T-helper 2 cell treated with Interferon-gamma antibody and Interleukin-4, amounts not matched to agents 5 μg/mL and 100 μg/mL, for 36 hours (primary cell): ENCODE data around the gene CAMKK2.
"Not testable (repeated sequence)": the region's sequence is repeated elsewhere in the genome, so short reads cannot be mapped to it uniquely, and the experiment has no call there.

Experiments used
- DNase-seq: peaks from one replicate; pipeline ENCODE4 v3.0.0; 2021; ENCODE audit warnings: low spot score
- H3K27ac Mint-ChIP-seq: one replicate; pipeline ENCODE4 v1.8.0; 2021; ENCODE audit warnings: mild to moderate bottlenecking, mixed read lengths
- H3K27me3 Mint-ChIP-seq: one replicate; pipeline ENCODE4 v1.8.0; 2021; ENCODE audit warnings: low read depth, mixed read lengths
- H3K36me3 Mint-ChIP-seq: one replicate; pipeline ENCODE4 v1.8.0; 2021; ENCODE audit warnings: low read depth, mixed read lengths
- H3K4me1 Mint-ChIP-seq: one replicate; pipeline ENCODE4 v1.8.0; 2021; ENCODE audit warnings: low read depth, mixed read lengths
- H3K4me3 Mint-ChIP-seq: one replicate; pipeline ENCODE4 v1.8.0; 2022; ENCODE audit warnings: mild to moderate bottlenecking, moderate library complexity, mixed read lengths
- H3K9me3 Mint-ChIP-seq: one replicate; pipeline ENCODE4 v1.8.0; 2021; ENCODE audit warnings: mixed read lengths

Gene CAMKK2

DNA sequence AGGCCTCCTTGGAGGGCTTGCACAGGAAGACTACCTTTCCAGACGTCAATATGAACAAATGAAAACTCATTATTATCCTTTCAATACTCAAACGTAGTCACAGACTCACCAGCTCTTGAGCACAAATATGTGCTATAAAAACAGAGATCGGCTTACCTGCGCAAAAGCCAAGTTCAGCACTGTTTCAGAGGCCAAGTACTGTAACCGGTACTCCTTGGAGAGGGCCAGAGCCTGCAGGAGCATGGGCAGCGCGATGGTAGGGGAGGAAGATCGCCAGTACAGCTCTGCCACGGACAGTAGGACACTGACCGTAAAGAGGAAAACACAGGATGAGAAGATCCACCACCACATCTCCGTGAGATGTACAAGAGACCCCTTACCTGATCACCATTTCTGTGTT, 21.6 kb upstream of the CAMKK2 start:
- H3K4me3 Mint-ChIP-seq: no peak overlapping the region
- no peaks in the 10 kb centered on the region for H3K27me3 Mint-ChIP-seq
- no peak overlapping the region for H3K27ac Mint-ChIP-seq
- no peak for DNase-seq
- peaks cover 17% of the 10 kb centered on the region for H3K4me1 Mint-ChIP-seq
- peaks cover 46% of the 10 kb centered on the region for H3K36me3 Mint-ChIP-seq
- H3K9me3 Mint-ChIP-seq: no peaks in the 10 kb centered on the region

DNA sequence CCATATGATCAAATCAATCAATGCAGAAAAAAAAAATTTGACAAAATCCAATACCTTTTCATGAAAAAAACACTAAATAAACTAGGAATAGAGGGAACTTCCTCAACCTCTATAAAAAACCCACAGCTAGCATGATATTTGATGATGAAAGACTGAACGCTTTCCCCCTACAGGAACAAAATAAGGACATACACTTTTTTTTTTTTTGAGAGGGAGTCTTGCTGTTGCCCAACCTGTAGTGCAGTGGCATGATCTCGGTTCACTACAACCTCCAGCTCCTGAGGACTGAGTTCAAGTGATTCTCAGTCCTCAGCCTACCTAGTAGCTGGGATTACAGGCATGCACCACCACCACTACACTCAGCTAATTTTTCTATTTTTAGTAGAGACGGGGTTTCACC, 17.9 kb upstream of the CAMKK2 start:
- H3K4me1 Mint-ChIP-seq: peaks cover 19% of the 10 kb centered on the region
- H3K27ac Mint-ChIP-seq: peak overlapping the region; percentile 24
- peaks cover 62% of the 10 kb centered on the region for H3K36me3 Mint-ChIP-seq
- no peak overlapping the region for H3K4me3 Mint-ChIP-seq
- no peaks in the 10 kb centered on the region for H3K27me3 Mint-ChIP-seq
- DNase-seq: no peak
- H3K9me3 Mint-ChIP-seq: no peaks in the 10 kb centered on the region

DNA sequence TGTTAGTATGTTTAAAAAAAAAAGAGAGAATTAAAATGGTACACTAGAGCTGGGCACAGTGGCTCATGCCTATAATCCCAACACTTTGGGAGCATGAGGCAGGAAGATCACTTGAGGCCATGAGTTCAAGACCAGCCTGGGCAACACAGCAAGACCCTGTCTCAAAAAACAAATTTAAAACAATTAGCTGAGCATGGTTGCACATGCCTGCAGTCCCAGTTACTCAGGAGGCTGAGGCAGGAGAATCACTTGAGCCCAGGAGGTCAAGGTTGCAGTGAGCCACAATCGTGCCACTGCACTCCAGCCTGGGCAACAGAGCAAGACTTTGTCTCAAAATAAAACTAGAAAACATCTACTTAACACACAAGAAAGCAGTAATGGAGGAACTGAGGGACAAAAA, 13.7 kb upstream of the CAMKK2 start:
- H3K9me3 Mint-ChIP-seq, DNase-seq, H3K4me3 Mint-ChIP-seq, H3K27me3 Mint-ChIP-seq, H3K27ac Mint-ChIP-seq: not testable (repeated sequence)
- H3K36me3 Mint-ChIP-seq: peaks cover 46% of the 10 kb centered on the region
- peaks cover 13% of the 10 kb centered on the region for H3K4me1 Mint-ChIP-seq

DNA sequence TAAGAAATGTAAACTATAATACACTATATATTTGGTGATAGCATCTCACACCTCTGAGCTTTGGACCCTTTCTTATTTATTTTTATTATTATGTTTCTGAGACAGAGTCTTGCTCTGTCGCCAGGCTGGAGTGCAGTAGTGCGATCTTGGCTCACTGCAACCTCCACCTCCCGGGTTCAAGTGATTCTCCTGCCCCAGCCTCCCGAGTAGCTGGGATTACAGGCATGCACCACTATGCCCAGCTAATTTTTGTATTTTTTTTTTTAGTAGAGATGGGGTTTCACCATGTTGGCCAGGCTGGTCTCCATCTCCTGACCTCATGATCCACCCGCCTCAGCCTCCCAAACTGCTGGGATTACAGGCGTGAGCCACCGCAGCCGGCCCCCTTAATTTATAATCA, 10.9 kb upstream of the CAMKK2 start:
- not testable (repeated sequence) for H3K4me1 Mint-ChIP-seq, H3K9me3 Mint-ChIP-seq, H3K4me3 Mint-ChIP-seq, H3K27ac Mint-ChIP-seq, H3K27me3 Mint-ChIP-seq, DNase-seq
- peaks cover 31% of the 10 kb centered on the region for H3K36me3 Mint-ChIP-seq

DNA sequence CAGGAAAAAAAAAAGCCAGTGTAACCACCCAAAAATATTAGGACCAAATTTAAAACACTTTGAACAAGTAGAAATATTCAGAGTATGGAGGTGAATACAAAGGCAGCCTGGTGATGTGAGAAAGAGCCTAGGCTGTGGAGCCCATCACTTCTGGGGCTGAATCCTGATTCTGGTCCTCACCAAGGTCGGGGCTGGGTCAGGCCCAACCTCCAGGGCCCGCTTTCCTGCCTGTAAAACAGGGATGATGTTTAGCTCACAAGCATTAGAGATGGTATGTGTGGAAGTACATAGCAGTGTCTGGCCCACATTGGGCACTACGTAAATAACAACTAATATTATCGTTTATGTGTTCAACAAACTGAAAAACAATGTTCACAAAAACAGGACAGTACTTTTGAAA, 7.8 kb upstream of the CAMKK2 start:
- peaks cover 11% of the 10 kb centered on the region for H3K36me3 Mint-ChIP-seq
- H3K9me3 Mint-ChIP-seq: no peaks in the 10 kb centered on the region
- peaks cover 5% of the 10 kb centered on the region for H3K4me1 Mint-ChIP-seq
- peaks cover 3% of the 10 kb centered on the region for H3K27me3 Mint-ChIP-seq
- no peak overlapping the region for H3K4me3 Mint-ChIP-seq
- DNase-seq: no peak
- no peak overlapping the region for H3K27ac Mint-ChIP-seq

DNA sequence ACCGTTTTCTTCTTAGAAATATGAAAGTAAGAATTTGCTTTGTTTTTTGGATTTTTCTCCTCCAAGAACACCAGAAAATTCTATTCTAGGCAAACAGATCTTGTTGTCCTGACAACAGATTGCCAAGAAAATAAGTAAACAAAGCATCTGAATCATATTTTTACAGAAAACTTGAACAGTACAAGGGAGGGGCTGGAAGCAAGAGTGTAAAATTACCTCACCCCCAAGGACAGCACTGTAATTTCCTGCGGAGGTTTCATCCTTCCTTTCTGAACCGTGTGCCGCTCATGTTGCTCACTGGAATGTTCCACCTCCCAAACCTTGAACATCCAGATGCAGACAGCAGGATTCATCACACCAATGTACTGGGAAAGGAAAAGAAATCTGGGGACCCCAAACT, 5.4 kb upstream of the CAMKK2 start:
- no peaks in the 10 kb centered on the region for H3K9me3 Mint-ChIP-seq
- H3K27me3 Mint-ChIP-seq: peaks cover 3% of the 10 kb centered on the region
- H3K27ac Mint-ChIP-seq: no peak overlapping the region
- H3K36me3 Mint-ChIP-seq: no peaks in the 10 kb centered on the region
- peaks cover 9% of the 10 kb centered on the region for H3K4me1 Mint-ChIP-seq
- DNase-seq: no peak
- no peak overlapping the region for H3K4me3 Mint-ChIP-seq

DNA sequence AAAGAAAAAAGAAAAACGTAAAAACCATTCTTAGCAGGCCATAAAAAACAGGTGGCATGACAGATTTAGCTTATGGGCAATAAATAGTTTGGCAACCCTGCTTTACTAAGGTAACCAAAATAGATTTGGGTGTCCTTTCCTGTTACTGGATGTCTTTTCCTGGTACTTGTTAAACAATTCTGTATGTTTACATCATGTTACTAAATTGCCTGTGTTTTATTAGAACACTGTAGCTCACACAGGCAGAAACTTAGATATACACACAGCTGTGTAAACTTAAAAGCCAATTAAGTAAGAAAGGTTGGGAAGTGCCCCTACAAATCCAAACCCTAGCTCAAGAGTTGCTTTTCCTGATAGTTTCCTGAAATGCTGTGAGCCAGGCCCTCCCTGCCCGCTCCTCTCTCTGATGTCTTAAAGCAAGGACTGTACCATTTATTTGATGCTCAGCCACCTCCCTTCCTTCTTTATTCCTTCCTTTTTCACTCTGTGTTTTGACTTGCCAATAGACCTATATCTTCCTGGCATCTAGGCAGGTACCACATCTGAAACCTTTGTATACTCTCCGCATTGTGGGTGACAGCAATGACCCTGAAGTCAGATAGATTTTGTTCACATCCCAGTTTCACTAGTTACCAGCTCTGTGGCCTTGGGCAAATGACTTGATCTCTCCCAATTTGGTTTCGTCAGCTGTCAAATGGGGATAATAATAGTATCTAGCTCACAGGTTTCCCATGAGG, 3.7 kb upstream of the CAMKK2 start:
- peaks cover 3% of the 10 kb centered on the region for H3K27me3 Mint-ChIP-seq
- H3K4me1 Mint-ChIP-seq: peaks cover 13% of the 10 kb centered on the region
- no peaks in the 10 kb centered on the region for H3K36me3 Mint-ChIP-seq

DNA sequence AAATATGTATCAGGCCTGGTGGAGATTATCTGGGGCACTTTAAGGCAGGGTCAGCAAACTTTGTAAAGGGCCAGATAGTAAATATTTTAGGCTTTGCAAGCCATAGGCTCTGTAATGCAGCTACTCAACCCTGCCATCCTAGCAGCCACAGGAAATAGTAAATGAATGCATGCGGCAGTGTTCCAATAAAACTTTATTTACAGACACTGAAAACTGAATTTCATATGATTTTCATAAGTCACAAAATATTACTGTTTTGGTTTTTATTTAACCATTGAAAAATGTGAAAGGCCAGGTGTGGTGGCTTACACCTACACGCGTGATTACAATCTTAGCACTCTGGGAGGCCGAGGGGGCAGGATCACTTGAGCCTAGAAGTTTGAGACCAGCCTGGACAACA, 3.2 kb upstream of the CAMKK2 start:
- H3K9me3 Mint-ChIP-seq: no peaks in the 10 kb centered on the region

More for the DNA sequence above, 3.7 kb upstream of the CAMKK2 start:
- Mint-ChIP-seq H3K4me3 (no peak overlapping the region), H3K27ac (no peak overlapping the region), H3K9me3 (no peaks in the 10 kb centered on the region)
- no peak for DNase-seq

DNA sequence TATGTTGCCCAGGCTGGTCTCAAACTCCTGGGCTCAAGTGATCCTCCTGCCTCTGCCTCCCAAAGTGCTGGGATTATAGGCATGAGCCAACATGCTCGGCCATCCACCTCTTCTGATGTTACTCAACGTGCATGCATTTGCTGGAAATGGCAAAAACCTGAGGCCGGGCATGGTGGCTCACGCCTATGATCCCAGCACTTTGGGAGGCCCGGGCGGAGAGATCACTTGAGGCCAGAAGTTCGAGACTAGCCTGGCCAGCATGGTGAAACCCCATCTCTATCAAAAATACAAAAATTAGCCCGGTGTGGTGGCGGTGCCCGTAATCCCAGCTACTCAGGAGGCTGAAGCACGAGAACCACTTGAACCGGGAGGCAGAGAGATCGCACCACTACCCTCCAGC, 1.9 kb upstream of the CAMKK2 start:
- not testable (repeated sequence) for H3K27ac Mint-ChIP-seq

More for the DNA sequence above, 3.2 kb upstream of the CAMKK2 start:
- H3K4me3 Mint-ChIP-seq: no peak overlapping the region
- no peak overlapping the region for H3K27ac Mint-ChIP-seq
- no peaks in the 10 kb centered on the region for H3K36me3 Mint-ChIP-seq
- H3K27me3 Mint-ChIP-seq: peaks cover 3% of the 10 kb centered on the region
- peaks cover 15% of the 10 kb centered on the region for H3K4me1 Mint-ChIP-seq
- DNase-seq: no peak

DNA sequence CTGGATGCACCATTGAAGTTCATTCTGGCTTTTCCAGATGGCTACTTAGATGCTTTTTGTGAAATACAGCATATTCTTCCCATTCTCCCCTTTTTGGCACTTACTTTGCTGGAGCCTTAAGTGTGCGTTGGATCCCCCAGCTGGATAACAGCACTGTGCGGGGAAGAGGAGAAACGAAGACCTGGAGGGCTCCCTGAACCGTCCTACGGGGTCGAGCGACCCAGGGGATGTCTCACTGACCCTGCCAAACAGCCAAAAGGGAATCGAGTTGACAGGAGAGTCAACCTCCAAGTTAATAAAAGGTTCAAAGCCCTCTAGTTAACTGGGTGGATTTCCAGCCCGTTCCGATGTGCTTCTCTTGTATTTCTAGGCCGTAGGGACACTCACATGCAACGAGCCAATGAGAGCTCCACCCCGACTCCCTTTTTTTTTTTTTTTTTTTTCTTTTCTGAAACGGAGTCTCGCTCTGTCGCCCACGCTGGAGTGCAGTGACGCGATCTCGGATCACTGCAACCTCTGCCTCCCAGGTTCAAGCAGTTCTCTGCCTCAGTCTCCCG, 1.0 kb upstream of the CAMKK2 start:
- peak; percentile 63 for DNase-seq
- Mint-ChIP-seq H3K4me3 (peak overlapping the region; percentile 93), H3K36me3 (peaks cover 2% of the 10 kb centered on the region), H3K9me3 (no peaks in the 10 kb centered on the region), H3K27me3 (peaks cover 3% of the 10 kb centered on the region), H3K4me1 (peaks cover 21% of the 10 kb centered on the region), H3K27ac (peak overlapping the region; percentile 87)

More for the DNA sequence above, 1.9 kb upstream of the CAMKK2 start:
- not testable (repeated sequence) for DNase-seq, H3K9me3 Mint-ChIP-seq, H3K36me3 Mint-ChIP-seq, H3K27me3 Mint-ChIP-seq
- peak overlapping the region; percentile 93 for H3K4me3 Mint-ChIP-seq
- H3K4me1 Mint-ChIP-seq: peaks cover 20% of the 10 kb centered on the region

DNA sequence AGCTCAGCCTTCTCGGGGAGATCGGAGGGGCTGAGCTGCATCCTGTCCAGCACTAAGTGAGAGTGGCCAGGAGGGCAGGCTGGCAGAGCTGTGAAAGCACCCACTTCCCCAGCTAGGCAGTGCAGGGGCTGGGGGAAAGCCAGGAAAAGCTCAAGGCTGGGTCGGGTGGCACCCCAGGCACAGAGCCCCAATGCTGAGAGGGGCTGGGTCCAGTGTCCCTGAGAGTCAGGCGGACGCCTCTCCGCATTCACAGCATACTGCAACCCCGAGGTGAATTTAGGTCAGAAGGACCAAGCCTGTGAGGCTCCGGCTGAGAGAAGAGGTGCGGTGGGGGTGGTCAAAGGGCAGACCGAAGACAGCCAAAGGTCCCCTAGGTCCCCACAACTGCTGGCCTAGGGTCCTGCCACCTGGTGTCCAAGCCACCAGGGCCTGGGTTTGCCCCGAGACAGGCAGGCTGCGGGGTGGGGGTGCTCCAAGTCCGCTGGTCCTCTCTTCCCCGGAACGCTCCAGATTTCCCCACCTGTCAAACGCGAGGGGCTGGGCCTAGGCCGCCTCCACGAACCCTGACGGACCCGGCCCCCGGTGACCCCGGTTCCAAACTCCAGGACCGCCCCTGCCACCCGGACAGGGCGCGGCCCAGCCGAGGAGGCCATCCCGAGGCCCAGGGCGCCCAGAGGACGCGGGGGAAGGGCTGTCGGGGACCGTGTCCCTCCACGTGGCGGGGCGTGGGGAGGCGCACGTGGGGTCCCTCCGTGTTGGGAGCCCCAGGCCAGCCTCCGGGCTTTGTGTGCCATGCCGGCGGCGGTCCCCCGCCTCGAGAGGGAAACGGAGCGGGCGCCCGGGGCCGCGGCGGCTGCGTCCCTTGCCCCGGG, 527 bp downstream of the CAMKK2 start:
- Mint-ChIP-seq H3K36me3 (peaks cover 9% of the 10 kb centered on the region), H3K27ac (peak overlapping the region; percentile 82), H3K4me3 (peak overlapping the region; percentile 91), H3K4me1 (peaks cover 26% of the 10 kb centered on the region), H3K9me3 (no peaks in the 10 kb centered on the region), H3K27me3 (peaks cover 3% of the 10 kb centered on the region)
- peak; percentile 10 for DNase-seq

DNA sequence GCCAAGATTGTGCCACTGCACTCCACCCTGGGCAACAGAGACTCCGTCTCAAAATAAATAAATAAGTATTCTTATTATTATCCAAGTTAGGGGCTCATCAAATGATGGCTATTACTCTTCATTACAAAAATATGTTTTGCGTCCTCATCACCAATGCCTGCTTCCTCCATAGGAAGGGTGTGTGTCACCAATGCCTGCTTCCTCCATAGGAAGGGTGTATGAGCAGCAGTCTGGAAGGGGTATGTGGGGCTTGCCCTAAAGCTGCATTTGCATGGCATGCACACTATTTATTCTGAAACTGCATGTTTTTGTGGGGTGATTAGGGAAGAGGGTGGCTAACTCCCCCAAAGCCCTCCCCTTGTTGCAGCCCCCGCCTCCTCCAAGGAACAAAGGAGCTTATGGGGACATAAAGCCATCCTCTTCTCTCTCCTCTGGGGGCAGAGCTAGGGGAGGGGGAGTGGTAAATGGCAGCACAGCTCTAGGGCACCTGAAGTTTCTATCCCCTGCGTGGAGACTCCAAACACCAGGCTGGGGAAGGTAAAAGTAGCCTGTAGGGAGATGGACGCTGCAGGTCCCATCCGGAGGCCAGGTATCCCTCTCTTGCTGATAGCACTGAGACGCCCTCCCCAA, 1.3 kb downstream of the CAMKK2 start:
- H3K4me1 Mint-ChIP-seq: peaks cover 21% of the 10 kb centered on the region
- no peaks in the 10 kb centered on the region for H3K9me3 Mint-ChIP-seq
- H3K36me3 Mint-ChIP-seq: peaks cover 10% of the 10 kb centered on the region
- H3K27ac Mint-ChIP-seq: peak overlapping the region; percentile 82
- H3K4me3 Mint-ChIP-seq: peak overlapping the region; percentile 91
- no peak for DNase-seq
- H3K27me3 Mint-ChIP-seq: no peaks in the 10 kb centered on the region

DNA sequence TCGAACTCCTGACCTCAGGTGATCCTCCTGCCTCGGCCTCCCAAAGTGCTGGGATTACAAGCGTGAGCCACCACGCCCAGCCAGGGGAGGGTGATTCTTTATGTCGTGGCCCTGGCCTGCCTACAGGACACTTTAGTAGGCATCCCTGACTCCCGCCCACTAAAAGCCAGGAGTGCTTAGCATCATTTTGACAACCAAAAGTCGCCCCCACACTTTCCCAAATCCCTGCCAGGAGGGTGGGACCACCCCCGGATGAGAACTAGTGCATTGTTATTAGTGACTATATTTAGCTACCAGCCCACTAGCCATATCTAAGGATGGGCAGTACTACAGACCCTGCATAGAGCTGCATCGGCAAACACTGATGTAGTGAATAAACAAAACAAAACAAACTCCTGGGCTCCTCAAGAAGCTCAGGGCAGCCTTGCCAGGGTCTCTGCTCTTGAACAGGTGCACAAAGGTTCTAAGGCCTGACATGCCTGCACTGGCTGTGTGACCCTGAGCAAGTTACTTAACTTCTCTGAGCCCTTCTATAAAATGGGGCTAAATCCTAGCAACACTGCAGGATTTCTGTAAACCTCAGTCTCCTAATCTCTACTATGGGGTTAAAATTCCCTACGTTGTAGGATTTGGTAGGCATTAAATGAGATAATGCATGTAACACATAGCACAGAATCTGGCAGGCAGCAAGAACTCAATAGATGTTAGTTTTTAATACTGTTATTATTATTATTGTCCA, 2.2 kb downstream of the CAMKK2 start:
- Mint-ChIP-seq H3K27me3 (no peaks in the 10 kb centered on the region), H3K4me1 (peaks cover 21% of the 10 kb centered on the region), H3K9me3 (no peaks in the 10 kb centered on the region), H3K4me3 (no peak overlapping the region), H3K36me3 (peaks cover 13% of the 10 kb centered on the region), H3K27ac (no peak overlapping the region)
- DNase-seq: no peak
